ENCODE results near the gene HUNK.

HUNK gene

GRCh38 chr21:31873696-31874599 lies 1.1 kb downstream of the HUNK start:
- no peaks in the 10 kb centered on the region for H3K36me3 ChIP-seq (replicated peaks; ENCODE audit: insufficient read depth, low read length)
- H3K9ac ChIP-seq (ENCODE audit: low read length): peak overlapping the region; percentile 61
- H3K79me2 ChIP-seq (ENCODE audit: low read length): peaks cover 3% of the 10 kb centered on the region; the same call in 1 of the 2 replicates
- TF ChIP-seq CTCF (IDR thresholded peaks at IDR 0.05; ENCODE audit: low read length) (peak; percentile 75), EZH2phosphoT487 (IDR thresholded peaks at IDR 0.05; ENCODE audit: low read length) (no peak)
- H2AFZ ChIP-seq (ENCODE audit: low read length): peak overlapping the region; percentile 89
- peak; percentile 60 for DNase-seq
- no peak overlapping the region for H3K27ac ChIP-seq (ENCODE audit: low read length)
- peaks cover 16% of the 10 kb centered on the region for H3K4me1 ChIP-seq (ENCODE audit: low read length)
- peak overlapping the region; percentile 78 for H3K4me3 ChIP-seq (ENCODE audit: low read length)
- peaks cover 11% of the 10 kb centered on the region for H3F3A ChIP-seq (ENCODE audit: insufficient read depth, low read length)
- no peaks in the 10 kb centered on the region for H3K9me3 ChIP-seq (replicated peaks; ENCODE audit: insufficient read depth, low read length)
- peaks cover 21% of the 10 kb centered on the region for H3K27me3 ChIP-seq (replicated peaks; ENCODE audit: insufficient read depth, low read length)
- H4K20me1 ChIP-seq (ENCODE audit: insufficient read depth, low read length): no peaks in the 10 kb centered on the region
- peak overlapping the region; percentile 91 for H3K4me2 ChIP-seq (ENCODE audit: low read depth, low read length)
- H3K9me2 ChIP-seq (replicated peaks; ENCODE audit: insufficient read depth, low read length): no peaks in the 10 kb centered on the region

DNA sequence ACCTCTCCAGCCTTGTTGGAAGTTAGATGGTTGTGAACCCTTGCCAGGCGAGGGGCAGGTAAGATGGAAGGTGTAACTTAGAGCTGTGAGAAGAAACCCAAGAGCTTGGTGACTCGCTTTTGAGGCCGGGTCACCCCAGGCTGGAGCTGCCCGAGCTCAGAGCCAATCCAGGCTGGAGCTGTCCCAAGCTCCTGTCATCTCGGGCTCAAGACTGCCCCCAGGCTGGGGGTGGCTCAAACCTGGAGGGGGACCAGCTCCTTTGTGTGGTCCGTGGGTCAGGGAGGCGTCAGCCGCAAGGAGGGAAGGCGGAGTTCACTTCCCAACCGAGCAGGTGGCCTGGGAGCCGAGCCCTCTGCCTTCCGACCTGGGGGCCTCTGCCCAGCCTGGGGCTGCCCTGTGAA lies 2.0 kb downstream of the HUNK start:
- H3K9ac ChIP-seq (ENCODE audit: low read length): no peak overlapping the region
- peaks cover 13% of the 10 kb centered on the region for H3F3A ChIP-seq (ENCODE audit: insufficient read depth, low read length)
- H3K4me2 ChIP-seq (ENCODE audit: low read depth, low read length): no peak overlapping the region
- peaks cover 3% of the 10 kb centered on the region; the same call in 1 of the 2 replicates for H3K79me2 ChIP-seq (ENCODE audit: low read length)
- no peaks in the 10 kb centered on the region for H4K20me1 ChIP-seq (ENCODE audit: insufficient read depth, low read length)
- TF ChIP-seq CTCF (IDR thresholded peaks at IDR 0.05; ENCODE audit: low read length) (no peak), EZH2 (optimal IDR thresholded peaks at IDR 0.05; ENCODE audit: low read depth, low read length) (no peak), EZH2phosphoT487 (IDR thresholded peaks at IDR 0.05; ENCODE audit: low read length) (no peak)
- no peak overlapping the region for H2AFZ ChIP-seq (ENCODE audit: low read length)
- H3K27ac ChIP-seq (ENCODE audit: low read length): no peak overlapping the region
- H3K4me3 ChIP-seq (ENCODE audit: low read length): no peak overlapping the region
- no peaks in the 10 kb centered on the region for H3K36me3 ChIP-seq (replicated peaks; ENCODE audit: insufficient read depth, low read length)
- DNase-seq: no peak
- H3K27me3 ChIP-seq (replicated peaks; ENCODE audit: insufficient read depth, low read length): peaks cover 13% of the 10 kb centered on the region
- peaks cover 25% of the 10 kb centered on the region for H3K4me1 ChIP-seq (ENCODE audit: low read length)
- no peaks in the 10 kb centered on the region for H3K9me2 ChIP-seq (replicated peaks; ENCODE audit: insufficient read depth, low read length)
- no peaks in the 10 kb centered on the region for H3K9me3 ChIP-seq (replicated peaks; ENCODE audit: insufficient read depth, low read length)

DNA sequence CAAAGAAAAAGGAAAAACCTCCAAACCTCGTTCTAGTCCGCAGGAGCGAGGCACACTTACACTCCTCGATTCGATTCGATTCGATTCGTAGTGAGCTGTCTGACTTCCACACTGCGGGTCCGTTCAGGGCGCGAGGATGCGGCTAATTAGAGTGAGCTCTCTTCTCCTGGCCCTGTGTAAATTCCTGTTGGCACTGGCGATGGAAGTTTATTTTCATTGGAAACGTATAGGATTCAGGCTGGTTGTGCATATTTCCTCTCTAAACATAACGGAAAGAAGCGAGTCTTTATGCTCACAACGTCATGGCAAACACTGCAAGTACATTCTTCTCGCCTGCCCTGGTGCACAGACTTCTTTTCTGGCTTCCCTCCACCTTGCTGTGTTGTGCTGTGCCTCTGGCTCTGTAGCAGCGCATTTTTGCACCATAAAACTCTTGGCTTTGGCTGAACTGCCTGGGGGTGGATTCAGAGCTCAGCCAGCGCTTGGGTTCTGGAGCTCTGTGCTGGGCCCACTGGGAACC lies 2.7 kb downstream of the HUNK start:
- Histone ChIP-seq H3K4me1 (ENCODE audit: low read length) (peaks cover 26% of the 10 kb centered on the region), H3K9me2 (replicated peaks; ENCODE audit: insufficient read depth, low read length) (no peaks in the 10 kb centered on the region), H4K20me1 (ENCODE audit: insufficient read depth, low read length) (no peaks in the 10 kb centered on the region), H2AFZ (ENCODE audit: low read length) (no peak overlapping the region), H3K79me2 (ENCODE audit: low read length) (peaks cover 7% of the 10 kb centered on the region), H3K9me3 (replicated peaks; ENCODE audit: insufficient read depth, low read length) (no peaks in the 10 kb centered on the region), H3K4me3 (ENCODE audit: low read length) (no peak overlapping the region), H3K36me3 (replicated peaks; ENCODE audit: insufficient read depth, low read length) (no peaks in the 10 kb centered on the region), H3K27me3 (replicated peaks; ENCODE audit: insufficient read depth, low read length) (peaks cover 6% of the 10 kb centered on the region), H3F3A (ENCODE audit: insufficient read depth, low read length) (peaks cover 13% of the 10 kb centered on the region), H3K27ac (ENCODE audit: low read length) (no peak overlapping the region), H3K4me2 (ENCODE audit: low read depth, low read length) (no peak overlapping the region), H3K9ac (ENCODE audit: low read length) (no peak overlapping the region)
- TF ChIP-seq EZH2 (optimal IDR thresholded peaks at IDR 0.05; ENCODE audit: low read depth, low read length) (no peak), CTCF (IDR thresholded peaks at IDR 0.05; ENCODE audit: low read length) (no peak), EZH2phosphoT487 (IDR thresholded peaks at IDR 0.05; ENCODE audit: low read length) (no peak)
- DNase-seq: no peak

Data from MM.1S (cell line).